ENCODE data around the gene USP4. TPM values are rescaled to one million over a fixed set of nuclear protein-coding genes. Genes with fewer than 3 reads are reported as not detected.

The USP4 gene
- total and polyA plus RNA-seq, 8 donors, result 17.7 to 37.1 (median 22.9) TPM

GRCh38 chr3:49283997-49284396 is 55.9 kb downstream of the USP4 start:
- Histone ChIP-seq H3K36me3 (peaks cover 7 to 42% (median 31%) of the 10 kb centered on the region in 3 donors), H3K4me3 (no peak overlapping the region), H3K27ac (no peak overlapping the region), H3K9me3 (no peaks in the 10 kb centered on the region), H3K4me1 (no peaks in the 10 kb centered on the region), H3K27me3 (no peaks in the 10 kb centered on the region)
- ATAC-seq, result no peak
- TF ChIP-seq, protein P1, sequence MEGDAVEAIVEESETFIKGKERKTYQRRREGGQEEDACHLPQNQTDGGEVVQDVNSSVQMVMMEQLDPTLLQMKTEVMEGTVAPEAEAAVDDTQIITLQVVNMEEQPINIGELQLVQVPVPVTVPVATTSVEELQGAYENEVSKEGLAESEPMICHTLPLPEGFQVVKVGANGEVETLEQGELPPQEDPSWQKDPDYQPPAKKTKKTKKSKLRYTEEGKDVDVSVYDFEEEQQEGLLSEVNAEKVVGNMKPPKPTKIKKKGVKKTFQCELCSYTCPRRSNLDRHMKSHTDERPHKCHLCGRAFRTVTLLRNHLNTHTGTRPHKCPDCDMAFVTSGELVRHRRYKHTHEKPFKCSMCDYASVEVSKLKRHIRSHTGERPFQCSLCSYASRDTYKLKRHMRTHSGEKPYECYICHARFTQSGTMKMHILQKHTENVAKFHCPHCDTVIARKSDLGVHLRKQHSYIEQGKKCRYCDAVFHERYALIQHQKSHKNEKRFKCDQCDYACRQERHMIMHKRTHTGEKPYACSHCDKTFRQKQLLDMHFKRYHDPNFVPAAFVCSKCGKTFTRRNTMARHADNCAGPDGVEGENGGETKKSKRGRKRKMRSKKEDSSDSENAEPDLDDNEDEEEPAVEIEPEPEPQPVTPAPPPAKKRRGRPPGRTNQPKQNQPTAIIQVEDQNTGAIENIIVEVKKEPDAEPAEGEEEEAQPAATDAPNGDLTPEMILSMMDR (IDR thresholded peaks at IDR 0.05), result no peak
- intact Hi-C loops (cut with DNase I), result no loop called here
- DNase-seq, result no peak
- no peak for FAIRE-seq
- 90 to 93% methylated on average over 6 of the region's 6 CpGs for WGBS, 2 donors

DNA sequence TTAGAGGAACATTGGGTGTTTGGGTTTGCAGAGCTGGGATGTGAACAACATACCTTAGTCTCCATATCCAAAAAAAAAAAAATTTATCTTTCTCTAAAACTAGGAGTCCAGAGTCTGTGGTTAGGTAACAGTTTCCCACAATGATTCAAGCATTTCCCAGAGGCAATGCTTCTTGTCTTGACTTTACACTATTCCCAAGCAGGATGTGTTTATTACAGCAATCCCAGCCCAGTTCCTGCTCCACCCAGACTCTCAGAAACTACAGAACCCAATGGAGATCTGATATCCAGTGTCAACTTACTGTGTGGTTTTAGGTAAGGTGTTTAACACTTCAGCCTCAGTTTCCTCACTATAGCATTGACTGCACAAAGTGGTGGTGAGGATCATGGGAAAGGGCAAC is 60.5 kb downstream of the USP4 start:
- no peak for FAIRE-seq

DNA sequence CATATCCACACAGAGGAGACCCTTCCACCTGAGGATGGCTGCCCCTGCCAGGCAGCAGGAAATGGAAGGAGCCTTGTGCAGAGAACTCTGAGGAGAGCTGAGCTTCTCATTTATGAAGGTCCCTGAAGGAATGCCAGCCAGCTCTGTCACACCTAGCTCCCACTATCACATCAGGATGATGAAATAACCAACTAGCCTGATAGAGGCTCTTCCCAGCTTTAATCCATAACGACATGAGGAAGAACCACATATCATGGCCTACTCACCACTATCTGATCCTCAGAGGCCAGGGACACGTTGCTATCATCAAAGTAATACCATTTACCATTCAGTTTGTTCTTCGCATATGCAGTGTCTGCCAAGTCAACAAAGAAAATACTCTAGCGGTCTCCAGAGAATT is 61.3 kb downstream of the USP4 start:
- no peak for DNase-seq
- peaks cover 0 to 8% (median 6%) of the 10 kb centered on the region in 3 donors for H3K4me1 ChIP-seq
- H3K9me3 ChIP-seq, result no peaks in the 10 kb centered on the region
- intact Hi-C loops (cut with DNase I), result no loop called here
- 50% methylated on average over 4 of the region's 4 CpGs for WGBS, 2 donors
- TF ChIP-seq, protein P1 (IDR thresholded peaks at IDR 0.05), result no peak
- no peaks in the 10 kb centered on the region for H3K27me3 ChIP-seq
- no peak for FAIRE-seq
- peaks cover 0 to 12% (median 2%) of the 10 kb centered on the region in 3 donors for H3K36me3 ChIP-seq
- H3K27ac ChIP-seq, result no peak overlapping the region
- no peak for ATAC-seq
- no peak overlapping the region for H3K4me3 ChIP-seq

More for the DNA sequence above, 60.5 kb downstream of the USP4 start:
- TF ChIP-seq, protein P1 (IDR thresholded peaks at IDR 0.05), result no peak
- DNase-seq (no peak), ATAC-seq (no peak)
- H3K27ac ChIP-seq, result no peak overlapping the region
- no peaks in the 10 kb centered on the region for H3K9me3 ChIP-seq
- peaks cover 0 to 8% (median 6%) of the 10 kb centered on the region in 3 donors for H3K4me1 ChIP-seq
- intact Hi-C loops (cut with DNase I), result no loop called here
- peaks cover 3 to 17% (median 11%) of the 10 kb centered on the region in 3 donors for H3K36me3 ChIP-seq
- no peak overlapping the region for H3K4me3 ChIP-seq
- no peaks in the 10 kb centered on the region for H3K27me3 ChIP-seq

GRCh38 chr3:49277383-49277775 is 62.5 kb downstream of the USP4 start:
- TF ChIP-seq, protein P1 (IDR thresholded peaks at IDR 0.05), result no peak
- peak overlapping the region; percentile 0 to 59 (median 46) for H3K4me3 ChIP-seq
- H3K36me3 ChIP-seq, result peaks cover 0 to 8% (median 0%) of the 10 kb centered on the region in 3 donors
- FAIRE-seq, result no peak
- no peaks in the 10 kb centered on the region for H3K27me3 ChIP-seq
- intact Hi-C loops (cut with DNase I), result no loop called here
- DNase-seq, result no peak
- H3K27ac ChIP-seq, result peak overlapping the region; percentile 82 to 92 (median 88)
- peaks cover 0 to 8% (median 6%) of the 10 kb centered on the region in 3 donors for H3K4me1 ChIP-seq
- WGBS, 2 donors, result 23 to 25% methylated on average over 9 of the region's 9 CpGs
- peak; percentile 39 to 56 (median 47) for ATAC-seq
- H3K9me3 ChIP-seq, result no peaks in the 10 kb centered on the region

GRCh38 chr3:49276475-49277382 is 63.1 kb downstream of the USP4 start, which contains the start of gene C3orf62:
Gene C3orf62 (minus strand): TSS chr3:49277232. CDS start chr3:49276872, 360 bp downstream.
- Histone ChIP-seq H3K4me3 (peak within 1 kb of the TSS; percentile 0 to 59 (median 46)), H3K4me1 (peaks cover 0 to 8% (median 6%) of the 10 kb centered on the region in 3 donors), H3K9me3 (no peaks in the 10 kb centered on the region), H3K27me3 (no peaks in the 10 kb centered on the region), H3K36me3 (peaks cover 0 to 8% (median 0%) of the 10 kb centered on the region in 3 donors), H3K27ac (peak within 1 kb of the TSS; percentile 82 to 92 (median 88))
- WGBS, 2 donors, result 2 to 3% methylated on average over 46 to 51 of the region's 51 CpGs
- ATAC-seq (peak; percentile 95 to 97 (median 96)), FAIRE-seq (no peak), DNase-seq (peak; percentile 87 to 95 (median 91))
- TF ChIP-seq, protein P1 (IDR thresholded peaks at IDR 0.05), result no peak
- intact Hi-C loops (cut with DNase I), result no loop called here
